ENCODE measurements around the gene DIP2B.
"Not testable (repeated sequence)": the region's sequence is repeated elsewhere in the genome, so short reads cannot be mapped to it uniquely, and the experiment has no call there.

GRCh38 chr12:50768813-50769212 lies 264.0 kb downstream of the DIP2B start:
- TF ChIP-seq YY1 (IDR thresholded peaks at IDR 0.05; ENCODE audit: insufficient read depth, insufficient read length); ZNF274 (IDR thresholded peaks at IDR 0.05; ENCODE audit: low read depth, low read length): not testable (repeated sequence)
